Measurements from ENCODE around the gene ULBP3. TPM values are rescaled to one million over a fixed set of nuclear protein-coding genes. Genes with fewer than 3 reads are reported as not detected.

ULBP3 gene
- total RNA-seq, 1 experiment from 2014 or later: 4.0 TPM

GRCh38 chr6:150057501-150057951, 11.4 kb downstream of the ULBP3 start (continued):
- no peak for TF ChIP-seq FOXP1 (CRISPR knock-in tag; IDR thresholded peaks at IDR 0.05; ENCODE audit: borderline replicate concordance)
- no peak for TF ChIP-seq ETV6 (CRISPR knock-in tag; IDR thresholded peaks at IDR 0.05)
- no peak for TF ChIP-seq E2F4 (CRISPR knock-in tag; IDR thresholded peaks at IDR 0.05; ENCODE audit: borderline replicate concordance, low read depth)
- no peak for TF ChIP-seq ZNF263 (CRISPR knock-in tag; IDR thresholded peaks at IDR 0.05; ENCODE audit: low read depth)
- no peak for TF ChIP-seq FOXJ3 (CRISPR knock-in tag; IDR thresholded peaks at IDR 0.05; ENCODE audit: borderline replicate concordance)

DNA sequence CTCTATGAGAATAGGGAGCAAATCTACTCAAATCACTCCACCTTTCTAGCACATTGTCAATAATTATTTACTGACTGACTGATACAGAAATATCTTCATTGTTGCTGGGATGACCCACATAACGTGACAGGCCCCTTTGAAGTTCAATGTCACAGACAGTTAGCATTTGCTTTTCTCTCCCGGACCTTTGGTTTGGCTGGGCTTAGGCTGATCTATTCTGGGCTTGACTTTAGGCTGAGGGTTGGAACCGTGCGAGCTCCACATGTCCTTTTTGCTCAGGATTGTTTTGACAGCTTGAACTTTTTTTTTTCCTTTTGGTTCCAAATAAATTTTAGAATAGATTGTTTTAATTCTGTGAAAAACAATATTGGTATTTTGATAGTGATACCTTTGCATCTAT, 12.0 kb downstream of the ULBP3 start:
- CTCF ChIA-PET: interaction anchor here (1.1 kb wide), 1 partner anchor 14 kb away, joined by 3 read pairs; no protein-coding TSS in a partner anchor
- POLR2A ChIA-PET: no interaction called here
- Mint-ChIP-seq H3K27ac (no peak overlapping the region), H3K36me3 (0 out of 2 replicates have a peak, but pooled peaks cover 2% of the 10 kb centered on the region), H3K4me3 (no peak overlapping the region), H3K4me1 (no peaks in the 10 kb centered on the region), H3K9me3 (peaks cover 33% of the 10 kb centered on the region), H3K27me3 (ENCODE audit: low read depth) (peaks cover 43% of the 10 kb centered on the region)
- ATAC-seq: no peak
- TF ChIP-seq MYBL2 (CRISPR knock-in tag; IDR thresholded peaks at IDR 0.05): no peak
- DNase-seq (ENCODE audit: low spot score): no peak

- DNase-seq (ENCODE audit: low spot score): no peak
- Mint-ChIP-seq H3K4me3 (no peak overlapping the region), H3K4me1 (no peaks in the 10 kb centered on the region), H3K27me3 (ENCODE audit: low read depth) (peaks cover 47% of the 10 kb centered on the region), H3K9me3 (peaks cover 33% of the 10 kb centered on the region), H3K27ac (no peak overlapping the region), H3K36me3 (0 out of 2 replicates have a peak, but pooled peaks cover 2% of the 10 kb centered on the region)
- ChIA-PET CTCF (interaction anchor here (1.1 to 2.3 kb wide), 3 partner anchors 13 to 25 kb away, joined by 3 to 11 read pairs (median 4); partner anchors contain the start of gene ULBP3), POLR2A (no interaction called here)
- no peak for ATAC-seq
- TF ChIP-seq CBFB (CRISPR knock-in tag; IDR thresholded peaks at IDR 0.05; ENCODE audit: low read depth) (no peak), TEAD4 (CRISPR knock-in tag; IDR thresholded peaks at IDR 0.05) (no peak)
Observed at GRCh38 chr6:150056156-150056555, 12.8 kb downstream of the ULBP3 start.

DNA sequence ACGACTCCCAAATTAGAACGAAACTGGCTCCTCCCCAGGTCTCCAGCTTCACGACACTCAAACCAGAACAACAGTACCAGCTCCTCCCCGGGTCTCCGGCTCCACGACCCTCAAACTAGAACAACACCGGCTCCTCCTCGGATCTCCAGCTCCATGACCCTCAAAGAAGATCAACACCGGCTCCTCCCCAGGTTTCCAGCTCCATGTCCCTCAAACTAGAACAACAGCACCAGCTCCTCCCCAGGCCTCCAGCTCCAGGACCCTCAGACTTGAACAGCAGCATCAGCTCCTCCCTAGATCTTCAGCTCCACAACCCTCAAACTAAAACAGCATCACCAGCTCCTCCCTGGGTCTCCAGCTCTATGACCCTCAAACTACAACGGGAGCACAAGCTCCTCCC, 13.8 kb downstream of the ULBP3 start:
- TF ChIP-seq PREB (CRISPR knock-in tag; IDR thresholded peaks at IDR 0.05; ENCODE audit: borderline replicate concordance) (no peak), ZNF219 (CRISPR knock-in tag; IDR thresholded peaks at IDR 0.05; ENCODE audit: borderline replicate concordance) (no peak), ZNF512 (CRISPR knock-in tag; IDR thresholded peaks at IDR 0.05; ENCODE audit: borderline replicate concordance) (no peak), E2F4 (CRISPR knock-in tag; IDR thresholded peaks at IDR 0.05; ENCODE audit: borderline replicate concordance, low read depth) (no peak), ZNF317 (CRISPR knock-in tag; IDR thresholded peaks at IDR 0.05; ENCODE audit: borderline replicate concordance, low read depth) (no peak), ZNF532 (CRISPR knock-in tag; IDR thresholded peaks at IDR 0.05; ENCODE audit: borderline replicate concordance) (no peak)
- TF ChIP-seq, protein P1, sequence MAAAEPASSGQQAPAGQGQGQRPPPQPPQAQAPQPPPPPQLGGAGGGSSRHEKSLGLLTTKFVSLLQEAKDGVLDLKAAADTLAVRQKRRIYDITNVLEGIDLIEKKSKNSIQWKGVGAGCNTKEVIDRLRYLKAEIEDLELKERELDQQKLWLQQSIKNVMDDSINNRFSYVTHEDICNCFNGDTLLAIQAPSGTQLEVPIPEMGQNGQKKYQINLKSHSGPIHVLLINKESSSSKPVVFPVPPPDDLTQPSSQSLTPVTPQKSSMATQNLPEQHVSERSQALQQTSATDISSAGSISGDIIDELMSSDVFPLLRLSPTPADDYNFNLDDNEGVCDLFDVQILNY (CRISPR knock-in tag; IDR thresholded peaks at IDR 0.05): no peak
- H3K9me3 Mint-ChIP-seq: peaks cover 33% of the 10 kb centered on the region
- ChIA-PET CTCF (interaction anchor here (1.3 to 4.6 kb wide), 4 partner anchors 14 to 760 kb away, joined by 3 to 37 read pairs (median 8); partner anchors contain the start of gene ULBP3), POLR2A (interaction anchor here (0.6 kb wide), 1 partner anchor 187 kb away, joined by 3 read pairs; no protein-coding TSS in a partner anchor)
- no peak overlapping the region for H3K27ac Mint-ChIP-seq
- H3K4me3 Mint-ChIP-seq: no peak overlapping the region
- DNase-seq (ENCODE audit: low spot score) (no peak), ATAC-seq (no peak)
- H3K27me3 Mint-ChIP-seq (ENCODE audit: low read depth): peaks cover 50% of the 10 kb centered on the region
- H3K36me3 Mint-ChIP-seq: 0 out of 2 replicates have a peak, but pooled peaks cover 2% of the 10 kb centered on the region
- H3K4me1 Mint-ChIP-seq: no peaks in the 10 kb centered on the region
